ENCODE data around the gene IGFN1.

Gene IGFN1

GRCh38 chr1:201212056-201212455, 21.4 kb downstream of the IGFN1 start:
- DNase-seq (ENCODE audit: low spot score): no peak
- H3K9me3 Mint-ChIP-seq: no peaks in the 10 kb centered on the region
- H3K4me3 Mint-ChIP-seq: no peak overlapping the region
- peaks cover 6% of the 10 kb centered on the region for H3K27me3 Mint-ChIP-seq (ENCODE audit: low read depth)
- no peaks in the 10 kb centered on the region for H3K4me1 Mint-ChIP-seq (ENCODE audit: low read depth)
- no peaks in the 10 kb centered on the region for H3K36me3 Mint-ChIP-seq (ENCODE audit: low read depth)
- no peak overlapping the region for H3K27ac Mint-ChIP-seq

DNA sequence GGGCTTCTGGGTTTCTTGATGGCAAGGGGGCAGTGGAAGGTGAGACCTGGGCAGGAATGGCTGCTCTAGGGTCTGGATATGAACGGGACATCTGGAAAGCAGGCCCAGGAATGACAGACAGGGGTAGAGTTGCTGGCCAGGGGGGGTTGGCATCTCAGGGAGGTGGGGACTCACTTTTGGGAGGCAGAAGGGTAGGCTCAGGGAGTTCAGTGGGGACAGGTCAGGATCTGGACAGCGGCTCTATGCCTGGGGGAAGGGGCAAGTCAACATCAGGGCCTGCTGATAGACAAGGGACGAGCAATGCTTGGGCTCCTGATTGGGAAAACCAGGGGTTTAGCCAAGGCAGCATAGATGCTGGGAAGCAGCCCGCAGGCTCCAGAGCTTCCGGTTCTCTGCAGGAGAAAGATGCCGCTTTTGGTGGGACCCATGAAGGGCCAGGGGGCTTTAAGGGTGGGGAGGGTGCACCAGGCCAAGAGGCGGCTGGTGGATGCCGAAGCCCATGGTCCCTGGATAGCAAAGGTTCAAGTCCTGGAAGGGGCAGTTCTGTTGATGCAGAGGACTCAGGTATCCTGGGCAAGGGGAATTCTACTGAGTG, 21.9 kb downstream of the IGFN1 start:
- H3K27me3 Mint-ChIP-seq (ENCODE audit: low read depth): peaks cover 6% of the 10 kb centered on the region
- DNase-seq (ENCODE audit: low spot score): no peak
- no peak overlapping the region for H3K27ac Mint-ChIP-seq
- H3K36me3 Mint-ChIP-seq (ENCODE audit: low read depth): no peaks in the 10 kb centered on the region
- no peaks in the 10 kb centered on the region for H3K4me1 Mint-ChIP-seq (ENCODE audit: low read depth)
- H3K9me3 Mint-ChIP-seq: no peaks in the 10 kb centered on the region
- H3K4me3 Mint-ChIP-seq: no peak overlapping the region

DNA sequence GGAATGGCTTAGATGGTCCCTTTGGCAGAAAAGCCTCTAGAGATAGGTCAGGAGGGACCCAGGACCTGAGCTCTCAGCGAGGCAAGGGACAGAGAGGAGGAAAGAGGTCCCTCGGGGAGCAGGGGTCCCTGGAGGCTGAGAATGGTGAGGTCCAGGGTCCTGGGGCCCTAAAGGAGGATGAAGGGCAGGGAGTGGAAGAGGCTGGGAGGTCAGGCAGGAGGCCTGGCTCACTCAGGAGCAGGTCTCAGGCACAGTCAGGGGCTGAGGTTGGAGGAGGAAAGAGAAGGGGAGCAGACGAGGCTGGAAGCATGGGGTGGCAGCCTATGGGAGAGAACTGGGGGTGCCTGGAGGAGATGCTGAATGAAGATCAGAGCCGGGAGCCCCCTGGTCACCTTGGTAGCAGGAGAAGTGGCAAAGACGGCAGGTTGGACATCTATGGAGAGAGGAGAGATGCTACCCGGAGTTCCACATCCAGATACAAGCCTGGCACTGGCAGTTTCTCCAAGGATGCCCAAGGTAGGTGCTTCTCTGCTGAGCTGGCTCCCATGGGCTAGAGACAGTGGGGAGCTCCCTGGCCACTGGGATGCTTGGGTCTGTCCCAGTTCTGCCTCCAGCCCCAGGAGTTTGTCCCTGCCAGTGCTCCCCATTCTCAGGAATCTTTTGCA, 22.6 kb downstream of the IGFN1 start:
- Mint-ChIP-seq H3K36me3 (ENCODE audit: low read depth) (no peaks in the 10 kb centered on the region), H3K9me3 (no peaks in the 10 kb centered on the region), H3K27me3 (ENCODE audit: low read depth) (peaks cover 6% of the 10 kb centered on the region), H3K4me3 (no peak overlapping the region), H3K4me1 (ENCODE audit: low read depth) (no peaks in the 10 kb centered on the region), H3K27ac (no peak overlapping the region)
- no peak for DNase-seq (ENCODE audit: low spot score)

GRCh38 chr1:201213926-201214325, 23.3 kb downstream of the IGFN1 start:
- peaks cover 6% of the 10 kb centered on the region for H3K27me3 Mint-ChIP-seq (ENCODE audit: low read depth)
- no peaks in the 10 kb centered on the region for H3K36me3 Mint-ChIP-seq (ENCODE audit: low read depth)
- no peak for DNase-seq (ENCODE audit: low spot score)
- H3K4me1 Mint-ChIP-seq (ENCODE audit: low read depth): no peaks in the 10 kb centered on the region
- H3K4me3 Mint-ChIP-seq: no peak overlapping the region
- H3K27ac Mint-ChIP-seq: no peak overlapping the region
- H3K9me3 Mint-ChIP-seq: no peaks in the 10 kb centered on the region

DNA sequence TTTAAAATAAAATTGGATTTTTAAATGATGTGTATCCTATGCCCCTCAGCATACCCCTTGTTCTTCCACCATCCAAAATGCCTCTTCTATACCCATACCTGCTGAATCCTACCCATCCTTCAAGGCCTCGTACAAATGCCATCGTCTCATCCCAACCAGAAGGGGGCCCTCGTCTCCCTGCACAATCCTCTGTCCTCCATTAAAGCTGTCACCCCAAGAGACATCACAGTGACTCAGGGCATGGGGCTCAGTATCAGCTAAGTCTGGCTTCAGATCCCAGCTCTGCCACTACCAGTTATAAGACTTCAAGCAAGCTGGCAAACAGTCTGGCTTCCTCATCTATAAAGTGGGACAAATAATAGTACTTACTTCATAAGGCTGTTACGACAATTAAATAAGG, 23.8 kb downstream of the IGFN1 start:
- Mint-ChIP-seq H3K4me1 (ENCODE audit: low read depth) (no peaks in the 10 kb centered on the region), H3K36me3 (ENCODE audit: low read depth) (no peaks in the 10 kb centered on the region), H3K27me3 (ENCODE audit: low read depth) (peaks cover 4% of the 10 kb centered on the region), H3K27ac (no peak overlapping the region), H3K9me3 (no peaks in the 10 kb centered on the region), H3K4me3 (no peak overlapping the region)
- no peak for DNase-seq (ENCODE audit: low spot score)

DNA sequence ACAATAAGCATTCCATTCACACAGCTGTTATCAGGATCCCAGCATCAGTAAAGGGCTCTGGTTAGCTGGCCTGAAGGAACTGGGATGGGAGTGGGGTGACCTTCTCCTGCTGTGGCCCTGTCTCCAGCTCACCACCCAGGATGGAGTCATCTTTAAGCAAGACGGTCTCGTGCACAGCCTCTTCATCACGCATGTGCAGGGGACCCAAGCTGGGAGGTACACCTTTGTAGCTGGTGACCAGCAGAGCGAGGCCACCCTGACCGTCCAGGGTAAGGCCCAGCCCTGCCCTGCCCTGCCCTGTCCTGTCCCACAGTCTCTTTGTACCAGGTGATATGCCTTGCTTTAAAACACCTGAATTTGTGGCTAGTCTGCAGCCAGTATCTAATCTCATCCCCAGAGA, 24.3 kb downstream of the IGFN1 start:
- no peak for DNase-seq (ENCODE audit: low spot score)
- no peak overlapping the region for H3K4me3 Mint-ChIP-seq
- no peak overlapping the region for H3K27ac Mint-ChIP-seq
- peaks cover 3% of the 10 kb centered on the region for H3K27me3 Mint-ChIP-seq (ENCODE audit: low read depth)
- H3K4me1 Mint-ChIP-seq (ENCODE audit: low read depth): no peaks in the 10 kb centered on the region
- no peaks in the 10 kb centered on the region for H3K9me3 Mint-ChIP-seq
- no peaks in the 10 kb centered on the region for H3K36me3 Mint-ChIP-seq (ENCODE audit: low read depth)

GRCh38 chr1:201215531-201216357, 25.1 kb downstream of the IGFN1 start:
- H3K4me1 Mint-ChIP-seq (ENCODE audit: low read depth): no peaks in the 10 kb centered on the region
- H3K27me3 Mint-ChIP-seq (ENCODE audit: low read depth): peaks cover 3% of the 10 kb centered on the region
- H3K4me3 Mint-ChIP-seq: no peak overlapping the region
- no peak overlapping the region for H3K27ac Mint-ChIP-seq
- no peaks in the 10 kb centered on the region for H3K9me3 Mint-ChIP-seq
- no peak for DNase-seq (ENCODE audit: low spot score)
- H3K36me3 Mint-ChIP-seq (ENCODE audit: low read depth): no peaks in the 10 kb centered on the region

DNA sequence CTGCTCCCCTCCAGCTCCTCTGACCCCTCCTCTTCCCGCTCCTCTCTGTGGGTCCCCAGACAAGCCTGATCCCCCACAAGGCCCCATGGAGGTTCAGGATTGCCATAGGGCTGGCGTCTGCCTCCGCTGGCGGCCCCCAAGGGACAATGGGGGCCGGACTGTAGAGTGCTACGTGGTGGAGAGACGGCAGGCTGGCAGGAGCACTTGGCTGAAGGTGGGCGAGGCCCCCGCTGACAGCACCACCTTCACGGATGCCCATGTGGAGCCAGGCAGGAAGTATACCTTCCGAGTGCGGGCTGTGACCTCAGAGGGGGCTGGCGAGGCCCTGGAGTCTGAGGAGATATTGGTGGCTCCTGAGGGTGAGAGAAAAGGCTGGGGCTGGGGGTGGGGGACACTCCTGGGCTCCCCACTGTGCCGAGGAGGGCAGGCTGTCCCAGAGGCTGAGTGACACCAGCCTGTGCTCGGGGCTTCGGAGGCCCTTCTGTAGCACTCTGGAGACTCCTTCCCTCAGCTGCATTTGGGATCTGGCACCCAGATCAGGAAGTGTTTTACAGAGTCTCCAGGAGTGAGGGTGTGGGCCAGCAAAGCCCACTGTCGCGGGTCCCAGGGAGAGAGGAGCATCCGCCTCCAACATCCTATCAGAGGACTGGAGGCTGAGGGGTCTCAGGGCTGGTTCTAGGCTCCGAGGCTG, 25.9 kb downstream of the IGFN1 start:
- no peaks in the 10 kb centered on the region for H3K9me3 Mint-ChIP-seq
- no peak for DNase-seq (ENCODE audit: low spot score)
- H3K36me3 Mint-ChIP-seq (ENCODE audit: low read depth): no peaks in the 10 kb centered on the region
- no peak overlapping the region for H3K4me3 Mint-ChIP-seq
- H3K4me1 Mint-ChIP-seq (ENCODE audit: low read depth): no peaks in the 10 kb centered on the region
- no peak overlapping the region for H3K27ac Mint-ChIP-seq
- H3K27me3 Mint-ChIP-seq (ENCODE audit: low read depth): no peaks in the 10 kb centered on the region

DNA sequence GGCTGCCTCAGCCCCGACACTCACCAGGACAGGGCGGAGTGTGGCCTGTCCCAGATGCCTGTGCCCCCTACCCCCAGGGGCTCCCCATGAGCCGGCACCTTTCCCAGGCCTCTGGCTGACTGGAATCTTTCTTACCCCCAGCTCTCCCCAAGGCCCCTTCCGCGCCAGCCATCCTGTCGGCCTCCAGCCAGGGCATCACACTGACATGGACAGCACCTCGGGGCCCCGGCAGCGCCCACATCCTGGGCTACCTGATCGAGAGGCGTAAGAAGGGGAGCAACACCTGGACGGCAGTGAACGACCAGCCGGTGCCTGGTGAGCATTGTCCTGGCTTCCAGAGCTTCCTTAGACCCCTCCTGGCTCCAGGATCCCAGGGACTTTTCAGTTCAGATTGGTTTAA, 26.5 kb downstream of the IGFN1 start:
- H3K4me1 Mint-ChIP-seq (ENCODE audit: low read depth): no peaks in the 10 kb centered on the region
- H3K27me3 Mint-ChIP-seq (ENCODE audit: low read depth): no peaks in the 10 kb centered on the region
- no peak for DNase-seq (ENCODE audit: low spot score)
- no peaks in the 10 kb centered on the region for H3K9me3 Mint-ChIP-seq
- no peaks in the 10 kb centered on the region for H3K36me3 Mint-ChIP-seq (ENCODE audit: low read depth)
- H3K27ac Mint-ChIP-seq: no peak overlapping the region
- H3K4me3 Mint-ChIP-seq: no peak overlapping the region

DNA sequence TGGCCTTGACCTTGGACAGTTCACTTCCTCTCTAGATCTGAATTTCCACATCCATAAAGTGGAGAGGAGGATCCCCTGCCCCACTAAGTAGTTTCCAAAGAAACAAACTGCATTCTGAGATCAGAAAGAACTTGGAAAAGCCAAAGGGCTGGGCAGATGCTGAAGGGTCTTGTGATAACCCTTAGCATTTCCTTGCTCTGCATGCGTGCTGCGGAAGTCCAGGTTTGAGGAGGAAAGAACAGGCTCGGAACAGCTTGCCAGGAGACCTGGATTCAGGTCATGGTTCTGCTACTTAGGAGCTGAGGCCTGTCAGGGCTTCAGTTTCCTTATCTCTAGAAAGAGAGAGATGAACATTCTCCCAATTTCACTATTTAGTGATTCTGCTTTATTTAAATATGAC, 27.2 kb downstream of the IGFN1 start:
- Mint-ChIP-seq H3K4me3 (no peak overlapping the region), H3K4me1 (ENCODE audit: low read depth) (no peaks in the 10 kb centered on the region)

DNA sequence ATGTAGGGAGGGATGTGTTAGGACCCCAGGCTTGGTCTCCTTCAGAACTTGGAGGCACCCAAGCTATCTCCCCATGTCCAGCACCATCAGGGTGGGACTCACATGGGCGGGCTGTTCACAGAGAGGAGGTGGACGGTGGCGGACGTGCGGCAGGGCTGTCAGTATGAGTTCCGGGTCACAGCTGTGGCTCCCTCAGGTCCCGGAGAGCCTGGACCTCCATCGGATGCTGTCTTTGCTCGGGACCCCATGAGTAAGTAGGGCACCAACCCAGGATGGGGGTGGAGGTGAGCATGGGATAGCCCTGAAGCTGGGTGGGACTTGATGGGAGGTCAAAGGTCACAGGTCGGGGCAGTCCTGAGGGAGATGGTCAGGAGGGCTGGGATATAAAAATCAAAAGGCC, 27.8 kb downstream of the IGFN1 start:
- H3K27ac Mint-ChIP-seq: no peak overlapping the region
- H3K9me3 Mint-ChIP-seq: no peaks in the 10 kb centered on the region

More for the DNA sequence above, 27.2 kb downstream of the IGFN1 start:
- Mint-ChIP-seq H3K36me3 (ENCODE audit: low read depth) (no peaks in the 10 kb centered on the region), H3K9me3 (no peaks in the 10 kb centered on the region), H3K27ac (no peak overlapping the region), H3K27me3 (ENCODE audit: low read depth) (no peaks in the 10 kb centered on the region)
- DNase-seq (ENCODE audit: low spot score): no peak

DNA sequence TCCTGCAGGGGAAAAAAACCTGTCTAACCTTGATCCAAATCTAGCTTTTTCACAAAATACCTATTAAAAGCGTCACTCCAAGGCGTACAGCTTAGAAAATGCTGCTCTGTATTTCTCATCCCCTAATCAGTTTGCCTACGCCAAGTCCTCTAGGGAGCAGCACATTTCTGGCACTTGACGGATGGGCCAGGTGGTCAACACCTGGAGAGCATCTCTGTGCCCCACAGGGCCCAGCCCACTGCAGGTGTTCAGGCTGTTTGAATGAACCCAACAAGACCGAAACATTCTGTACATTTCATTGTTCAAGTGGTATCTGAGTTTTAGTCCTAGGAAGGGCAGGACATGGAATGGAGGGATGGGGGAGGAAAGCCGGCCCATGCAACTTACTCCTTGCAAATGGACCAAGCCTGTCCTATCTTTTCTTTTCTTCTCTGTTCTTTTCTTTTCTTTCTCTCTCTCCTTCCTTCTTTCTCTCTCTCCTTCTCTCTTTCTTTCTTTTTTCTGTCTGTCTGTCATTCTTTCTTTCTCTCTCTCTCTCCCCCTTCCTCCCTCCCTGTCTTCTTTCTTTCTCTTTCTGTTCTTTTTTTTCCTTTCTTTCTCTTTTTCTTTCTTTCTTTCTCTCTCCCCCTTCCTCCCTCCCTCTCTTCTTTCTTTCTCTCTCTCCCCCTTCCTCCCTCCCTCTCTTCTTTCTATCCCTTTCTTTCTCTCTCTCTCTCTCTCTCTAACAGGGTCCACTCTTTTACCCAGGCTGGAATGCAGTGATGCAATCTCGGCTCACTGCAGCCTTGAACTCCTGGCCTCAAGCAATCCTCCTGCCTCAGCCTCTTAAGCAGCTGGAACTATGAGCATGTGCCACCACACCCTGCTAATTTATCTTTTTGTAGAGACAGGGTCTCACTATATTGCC, 29.1 kb downstream of the IGFN1 start:
- Mint-ChIP-seq H3K36me3 (ENCODE audit: low read depth) (no peaks in the 10 kb centered on the region), H3K4me1 (ENCODE audit: low read depth) (no peaks in the 10 kb centered on the region), H3K27me3 (ENCODE audit: low read depth) (no peaks in the 10 kb centered on the region), H3K27ac (no peak overlapping the region), H3K9me3 (no peaks in the 10 kb centered on the region), H3K4me3 (no peak overlapping the region)
- DNase-seq (ENCODE audit: low spot score): no peak

More for the DNA sequence above, 27.8 kb downstream of the IGFN1 start:
- H3K27me3 Mint-ChIP-seq (ENCODE audit: low read depth): no peaks in the 10 kb centered on the region
- H3K4me1 Mint-ChIP-seq (ENCODE audit: low read depth): no peaks in the 10 kb centered on the region
- DNase-seq (ENCODE audit: low spot score): no peak
- no peaks in the 10 kb centered on the region for H3K36me3 Mint-ChIP-seq (ENCODE audit: low read depth)
- H3K4me3 Mint-ChIP-seq: no peak overlapping the region

- H3K4me3 Mint-ChIP-seq: no peak overlapping the region
- H3K27me3 Mint-ChIP-seq (ENCODE audit: low read depth): no peaks in the 10 kb centered on the region
- no peaks in the 10 kb centered on the region for H3K9me3 Mint-ChIP-seq
Observed at GRCh38 chr1:201220388-201220715, 29.7 kb downstream of the IGFN1 start.

More at GRCh38 chr1:201220388-201220715, 29.7 kb downstream of the IGFN1 start:
- no peaks in the 10 kb centered on the region for H3K4me1 Mint-ChIP-seq (ENCODE audit: low read depth)
- no peak for DNase-seq (ENCODE audit: low spot score)
- H3K27ac Mint-ChIP-seq: no peak overlapping the region
- H3K36me3 Mint-ChIP-seq (ENCODE audit: low read depth): no peaks in the 10 kb centered on the region
